Daoy (cell line): Measurements from ENCODE around the gene VWA5B1. TPM values are rescaled to one million over a fixed set of nuclear protein-coding genes. Genes with fewer than 3 reads are reported as not detected.
"Not testable (repeated sequence)": the region's sequence is repeated elsewhere in the genome, so short reads cannot be mapped to it uniquely, and the experiment has no call there.

ENCODE experiments used
- DNase-seq: peaks from one replicate; pipeline ENCODE4 v3.0.0-alpha.2; 2015; ENCODE audit warnings: low read depth
- total RNA-seq: library from RNA; depleted of rRNA; stranded (reverse); fragments of >200 nt; shearing (Covaris generic); gene quantifications from 2 replicates; pipeline ENCODE4 v1.2.3, GENCODE V29; 2014

Gene VWA5B1
- total RNA-seq, 1 experiment from 2014 or later, result not detected

DNA sequence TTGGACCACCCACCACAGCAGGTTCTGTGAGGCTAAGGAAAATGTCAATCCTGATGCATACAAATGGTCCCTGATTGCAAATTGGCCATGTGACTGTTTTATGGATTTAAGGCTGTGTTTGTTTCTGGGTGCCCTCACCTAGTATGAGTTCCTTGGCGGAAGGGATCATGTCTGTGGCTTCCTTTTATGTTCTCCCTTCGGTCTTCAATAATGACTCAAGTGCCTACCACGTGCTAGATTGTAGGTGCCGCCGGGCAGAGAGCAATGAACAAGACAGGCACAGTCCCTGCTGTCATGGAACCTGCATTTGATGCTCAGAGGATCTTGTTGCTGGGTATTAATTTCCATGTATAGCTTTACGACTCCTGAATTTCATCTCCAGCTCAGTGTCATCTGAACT lies 9.8 kb upstream of the VWA5B1 start:
- DNase-seq, result no peak

DNA sequence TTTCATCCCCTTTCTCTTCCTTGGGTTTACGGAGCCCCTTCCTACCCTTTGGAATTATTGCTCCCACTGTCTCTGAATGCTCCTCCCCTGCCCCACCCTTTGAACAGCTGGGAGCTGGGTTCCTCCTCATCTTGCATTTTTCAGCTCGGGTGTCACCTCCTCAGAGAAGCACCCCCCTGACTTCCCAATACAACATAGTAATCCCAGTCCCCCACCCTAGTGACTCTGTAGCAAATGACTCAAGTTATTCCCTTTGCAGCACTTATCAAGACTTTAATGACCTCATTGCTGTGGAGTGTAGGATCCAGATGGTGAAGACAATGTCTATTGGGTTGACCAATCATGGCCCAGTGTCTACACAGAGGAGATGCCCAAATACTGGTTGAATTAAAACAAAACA lies 8.9 kb upstream of the VWA5B1 start:
- peak; percentile 78 for DNase-seq

DNA sequence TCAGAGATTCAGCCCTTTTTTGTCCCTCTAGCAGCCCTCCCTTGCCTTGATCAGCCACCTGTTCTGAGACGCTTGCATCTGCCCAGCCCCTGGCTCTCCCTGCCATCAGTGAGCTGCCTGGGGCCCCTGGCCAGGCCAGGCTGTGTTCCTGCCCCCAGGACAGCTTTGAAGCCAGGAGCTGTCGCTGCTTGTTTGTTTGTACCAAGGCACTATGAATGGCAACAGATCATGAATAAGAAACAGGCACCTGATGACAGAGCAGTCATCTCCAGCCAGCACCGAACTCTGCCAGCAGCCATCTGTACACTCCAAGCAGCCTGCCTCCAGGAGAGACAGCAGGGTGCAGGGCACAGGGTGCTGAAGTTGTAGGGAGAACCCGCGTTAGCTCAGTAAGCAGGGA lies 8.1 kb upstream of the VWA5B1 start:
- no peak for DNase-seq

DNA sequence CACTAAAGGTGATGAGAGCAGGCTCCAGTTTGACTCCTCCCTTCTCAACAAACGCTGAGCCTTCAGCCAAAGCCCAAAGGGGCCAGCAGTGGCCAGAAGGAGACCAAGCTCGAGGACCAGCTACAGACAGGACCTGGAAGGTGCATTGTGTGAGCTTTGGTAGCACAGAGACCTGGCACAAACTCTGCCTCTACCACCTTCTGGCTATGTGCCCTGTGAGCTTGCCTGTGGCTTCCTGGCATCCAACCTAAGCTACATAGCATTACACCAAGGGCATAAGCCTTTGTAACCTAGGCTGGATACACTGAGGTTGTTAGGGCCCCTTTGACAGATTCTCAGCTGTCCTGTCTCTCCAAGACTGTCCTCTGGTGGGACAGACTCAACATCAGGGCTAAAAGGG lies 6.6 kb upstream of the VWA5B1 start:
- DNase-seq, result no peak

DNA sequence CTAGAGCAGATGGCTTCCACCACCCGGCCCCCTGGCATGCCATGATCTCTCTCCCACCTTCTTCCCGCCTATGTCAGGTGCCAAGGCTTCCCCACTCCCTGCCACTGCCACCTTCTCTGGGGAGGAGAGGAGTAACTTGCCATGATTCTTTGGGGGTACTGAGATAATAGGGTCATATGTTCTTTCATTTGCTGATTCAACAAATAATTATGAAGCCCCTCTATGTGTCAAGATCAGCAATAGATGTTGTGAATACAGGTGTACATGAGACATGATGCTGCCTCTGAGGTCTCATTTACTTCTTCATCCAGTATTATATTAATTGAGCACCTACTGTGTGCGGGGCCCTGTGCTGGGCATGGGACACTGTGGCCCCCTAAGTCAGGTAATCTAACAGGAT lies 6.0 kb upstream of the VWA5B1 start:
- no peak for DNase-seq

- DNase-seq, result no peak
Observed at GRCh38 chr1:20285510-20285909, 5.2 kb upstream of the VWA5B1 start.

- DNase-seq, result not testable (repeated sequence)
Observed at GRCh38 chr1:20287696-20288095, 3.0 kb upstream of the VWA5B1 start.

DNA sequence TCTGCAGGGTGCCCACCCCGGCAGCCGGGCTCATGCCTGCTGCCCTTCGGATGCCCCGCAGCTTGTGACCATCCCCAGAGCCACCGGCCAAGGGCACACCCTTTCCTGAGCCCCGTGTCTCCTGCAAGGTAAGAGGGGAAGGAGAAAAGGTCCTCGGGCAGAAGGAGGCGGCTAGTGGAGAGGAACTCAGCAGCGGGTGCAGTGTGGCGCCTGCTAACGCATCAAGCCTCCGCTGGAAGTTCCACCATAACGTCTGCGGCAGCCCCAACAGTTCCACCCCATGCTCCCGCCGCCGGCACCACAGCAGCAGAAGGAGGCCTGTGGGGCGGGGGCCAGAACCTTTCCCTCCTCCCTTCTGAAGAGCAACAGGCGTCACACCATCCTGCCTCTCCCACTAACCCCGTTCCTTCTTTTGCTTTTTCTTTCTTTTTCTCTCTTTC lies 990 bp downstream of the VWA5B1 start:
- no peak for DNase-seq

GRCh38 chr1:20298626-20299025 lies 8.0 kb downstream of the VWA5B1 start:
- no peak for DNase-seq

GRCh38 chr1:20301463-20302107 lies 10.9 kb downstream of the VWA5B1 start:
- DNase-seq, result peak; percentile 56

GRCh38 chr1:20302108-20302471 lies 11.4 kb downstream of the VWA5B1 start:
- peak; percentile 64 for DNase-seq

DNA sequence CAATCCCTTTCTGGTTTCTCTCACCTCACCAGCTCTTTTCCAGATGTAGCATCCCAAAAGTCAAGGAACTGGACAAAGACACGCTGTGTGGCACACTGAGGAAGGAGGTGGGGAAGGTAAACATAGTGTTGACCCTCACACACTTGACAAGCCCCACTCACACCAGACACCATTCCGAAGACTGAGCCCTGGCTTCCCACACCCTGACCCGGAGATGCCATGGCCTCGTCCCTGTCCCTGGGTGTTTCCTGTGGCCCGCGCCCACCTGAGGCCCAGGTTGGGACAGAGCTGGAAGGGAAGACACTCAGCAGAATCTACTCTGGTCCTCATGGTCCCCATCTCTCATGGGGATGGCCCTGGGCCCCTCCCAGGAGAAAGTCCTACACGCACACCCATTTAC lies 16.4 kb downstream of the VWA5B1 start:
- DNase-seq, result no peak

GRCh38 chr1:20308569-20308968 lies 17.9 kb downstream of the VWA5B1 start:
- DNase-seq, result no peak

DNA sequence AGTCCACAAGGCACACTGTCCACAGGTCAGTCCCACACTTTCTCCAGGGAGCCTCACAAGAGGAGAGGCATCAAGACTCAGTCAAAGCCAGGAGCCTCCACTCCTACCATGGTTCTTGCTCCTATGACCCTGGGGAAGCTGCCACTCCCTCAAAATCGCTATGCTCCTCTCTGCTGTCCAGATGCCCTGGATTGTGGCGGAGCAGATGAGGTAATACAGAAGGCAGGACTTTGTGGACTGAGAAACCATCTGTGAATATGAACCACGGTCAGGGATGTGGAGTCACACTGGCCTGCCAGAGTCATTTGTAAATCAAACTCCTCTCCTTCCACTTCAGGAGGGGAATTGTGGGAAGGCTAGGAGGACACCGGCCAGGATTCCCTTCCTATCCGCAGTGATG lies 20.6 kb downstream of the VWA5B1 start:
- no peak for DNase-seq

DNA sequence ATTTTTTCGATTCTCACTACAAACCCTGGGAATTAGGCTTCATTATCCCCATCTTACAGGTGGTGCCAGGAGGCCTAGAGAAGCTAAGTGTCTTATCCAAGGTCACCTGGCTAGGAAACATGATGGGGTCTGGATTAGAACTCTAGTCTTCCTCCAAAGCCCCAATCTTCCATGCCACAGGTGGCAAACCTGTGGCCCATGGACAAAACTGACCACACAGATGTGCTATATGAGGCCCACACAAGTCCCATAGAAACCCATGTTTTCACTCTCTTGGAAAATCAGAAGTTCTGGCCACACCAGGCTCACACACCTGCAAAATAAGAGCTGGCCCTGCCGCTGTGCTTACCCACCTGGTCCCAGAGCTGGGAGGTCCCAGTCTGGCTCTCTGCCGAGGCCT lies 21.6 kb downstream of the VWA5B1 start:
- no peak for DNase-seq

DNA sequence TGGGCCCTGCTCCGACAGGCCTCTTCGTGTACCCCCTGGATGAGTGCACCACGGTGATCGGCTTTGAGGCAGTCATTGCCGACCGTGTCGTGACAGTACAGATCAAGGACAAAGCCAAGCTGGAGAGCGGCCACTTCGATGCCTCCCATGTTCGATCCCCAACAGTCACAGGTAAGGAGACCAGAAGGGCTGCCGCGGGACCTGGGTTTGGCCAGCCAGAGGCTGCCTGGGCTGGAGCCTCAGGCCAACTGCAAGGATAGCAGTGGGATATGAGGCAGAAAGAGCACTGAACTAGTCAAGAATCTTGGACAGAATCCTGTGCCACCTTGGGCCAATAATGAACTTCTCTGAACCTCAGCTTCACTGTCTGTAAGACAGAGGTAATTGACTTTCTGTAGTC lies 22.1 kb downstream of the VWA5B1 start:
- no peak for DNase-seq

- DNase-seq, result no peak
Observed at GRCh38 chr1:20317471-20317870, 26.8 kb downstream of the VWA5B1 start.

- DNase-seq, result no peak
Observed at GRCh38 chr1:20318521-20318920, 27.8 kb downstream of the VWA5B1 start.

- DNase-seq, result no peak
Observed at GRCh38 chr1:20318971-20319370, 28.3 kb downstream of the VWA5B1 start.

DNA sequence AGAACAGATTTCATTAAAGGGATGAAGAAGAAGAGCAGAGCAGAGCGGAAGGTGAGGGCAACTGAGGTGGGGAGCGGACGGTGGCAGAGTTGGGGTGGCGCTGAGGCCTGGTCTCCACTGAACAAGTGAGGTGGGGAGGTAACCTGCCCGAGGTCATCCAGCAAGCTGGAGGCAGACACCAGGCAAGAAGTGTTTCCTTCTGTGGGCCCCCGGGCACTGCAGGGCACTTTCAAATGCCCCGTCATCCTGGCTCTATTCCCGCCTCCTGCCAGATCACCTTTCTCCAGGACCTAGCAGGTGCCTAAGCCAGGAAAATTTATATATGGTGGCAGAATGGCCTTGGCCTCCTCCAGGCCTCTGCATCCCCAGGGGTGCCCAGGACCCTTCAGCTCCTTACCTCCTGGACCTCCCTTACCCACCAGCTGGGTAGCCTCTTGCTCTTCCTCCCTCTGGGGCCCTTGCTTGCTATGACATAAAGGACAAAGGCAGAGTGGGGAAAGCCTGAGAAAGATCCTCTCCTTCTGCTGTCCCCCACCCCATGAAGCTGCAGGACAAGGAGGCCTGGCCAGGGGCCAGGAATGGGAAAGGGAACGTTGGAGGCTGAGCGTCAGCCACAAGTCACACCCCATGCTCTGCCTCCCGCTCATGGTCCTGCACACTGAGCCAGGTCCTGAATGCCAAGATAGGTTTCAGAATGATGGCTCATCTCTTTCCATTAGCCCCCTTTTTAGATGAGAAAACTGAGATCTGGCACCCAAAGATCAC lies 29.0 kb downstream of the VWA5B1 start:
- no peak for DNase-seq

- DNase-seq, result no peak
Observed at GRCh38 chr1:20320704-20321103, 30.0 kb downstream of the VWA5B1 start.

GRCh38 chr1:20321573-20321972 lies 30.9 kb downstream of the VWA5B1 start:
- DNase-seq, result no peak

- DNase-seq, result no peak
Observed at GRCh38 chr1:20322081-20322824, 31.6 kb downstream of the VWA5B1 start.
